ENCODE measurements around the gene EFCAB8.
"Not testable (repeated sequence)": the region's sequence is repeated elsewhere in the genome, so short reads cannot be mapped to it uniquely, and the experiment has no call there.

EFCAB8 gene

GRCh38 chr20:32957459-32957858 is 98.7 kb downstream of the EFCAB8 start:
- DNase-seq (ENCODE audit: low read depth), result no peak

GRCh38 chr20:32958574-32958973 is 99.9 kb downstream of the EFCAB8 start:
- DNase-seq (ENCODE audit: low read depth), result no peak

GRCh38 chr20:32959351-32960221 is 100.9 kb downstream of the EFCAB8 start:
- no peak for DNase-seq (ENCODE audit: low read depth)

DNA sequence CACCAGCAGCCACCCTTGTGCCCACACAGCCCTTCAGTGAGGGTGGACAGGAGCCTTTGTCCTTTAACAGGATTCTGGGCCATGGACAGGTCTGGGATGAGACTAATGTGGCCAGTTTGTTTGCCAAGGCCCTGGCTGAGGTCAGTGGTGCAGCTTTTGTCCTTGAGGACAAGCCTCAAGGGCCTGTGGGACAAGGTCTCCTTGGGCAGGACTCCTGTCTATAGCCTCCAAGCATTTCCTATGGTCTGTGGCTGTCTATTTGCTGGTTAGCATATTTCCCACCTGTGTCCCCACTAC is 101.4 kb downstream of the EFCAB8 start:
- DNase-seq (ENCODE audit: low read depth), result no peak

DNA sequence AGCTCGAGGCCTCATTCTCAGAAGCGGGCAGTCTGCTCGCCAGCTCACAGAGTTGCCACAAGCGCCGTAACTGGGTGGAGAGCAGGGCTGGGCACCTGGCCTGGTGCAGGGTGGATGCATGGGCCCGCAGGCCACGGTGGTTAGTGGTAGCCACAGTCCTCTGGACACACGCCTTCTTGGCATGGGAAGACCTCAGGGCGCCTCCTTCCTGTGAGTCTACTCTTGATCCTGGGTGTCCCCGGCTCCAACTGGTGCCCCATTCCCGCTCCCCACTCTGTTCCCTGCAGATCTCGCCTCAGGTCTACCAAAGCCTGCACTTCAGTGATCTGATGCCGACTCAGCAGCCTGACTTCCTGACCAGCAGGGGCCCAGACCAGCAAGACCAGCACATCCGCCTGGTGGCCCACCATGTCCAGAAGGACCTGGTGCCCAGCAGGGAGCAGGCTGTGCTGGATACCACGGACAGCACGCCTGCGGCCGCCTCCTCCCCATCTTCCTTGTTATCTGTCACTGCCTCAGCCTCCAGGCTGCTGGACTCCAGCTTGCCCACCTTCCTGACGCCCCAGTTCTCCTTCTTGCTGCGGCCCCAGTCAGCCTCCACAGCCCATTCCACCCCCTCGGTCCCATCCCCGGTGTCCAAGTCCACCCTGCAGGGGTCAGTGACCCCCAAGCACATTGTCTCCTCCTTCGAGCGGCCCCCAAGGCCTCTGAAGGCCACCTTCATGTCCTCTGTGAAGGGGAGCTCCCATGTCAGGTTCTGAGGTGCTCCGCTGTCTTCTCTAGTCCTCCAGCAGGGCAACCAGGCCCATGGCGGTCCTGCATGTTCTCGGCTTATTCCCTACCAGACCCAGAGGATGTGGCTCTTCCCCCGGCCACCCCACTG is 102.4 kb downstream of the EFCAB8 start:
- DNase-seq (ENCODE audit: low read depth), result no peak

DNA sequence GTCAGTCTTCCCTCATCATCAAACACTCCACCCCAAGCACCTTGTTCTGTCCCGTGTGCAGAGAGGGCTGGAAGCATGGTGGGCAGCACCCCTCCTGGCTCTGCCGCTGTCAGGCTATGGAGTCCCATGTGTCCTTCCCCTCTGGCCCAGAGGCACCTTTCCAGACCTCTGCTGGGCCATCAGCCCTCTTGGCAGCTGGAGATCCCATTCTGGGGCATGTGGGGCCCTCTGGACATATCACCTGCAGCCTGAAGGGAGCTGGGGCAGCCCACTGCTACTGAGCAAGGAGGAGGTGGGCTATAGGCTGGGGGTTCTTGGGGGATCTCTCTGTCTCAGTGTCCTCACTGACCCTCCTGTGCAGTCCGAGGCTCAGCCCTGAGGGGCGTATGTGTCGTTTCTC is 103.3 kb downstream of the EFCAB8 start:
- DNase-seq (ENCODE audit: low read depth), result no peak

- not testable (repeated sequence) for DNase-seq (ENCODE audit: low read depth)
Measured at GRCh38 chr20:32962646-32963045, 103.9 kb downstream of the EFCAB8 start.

DNA sequence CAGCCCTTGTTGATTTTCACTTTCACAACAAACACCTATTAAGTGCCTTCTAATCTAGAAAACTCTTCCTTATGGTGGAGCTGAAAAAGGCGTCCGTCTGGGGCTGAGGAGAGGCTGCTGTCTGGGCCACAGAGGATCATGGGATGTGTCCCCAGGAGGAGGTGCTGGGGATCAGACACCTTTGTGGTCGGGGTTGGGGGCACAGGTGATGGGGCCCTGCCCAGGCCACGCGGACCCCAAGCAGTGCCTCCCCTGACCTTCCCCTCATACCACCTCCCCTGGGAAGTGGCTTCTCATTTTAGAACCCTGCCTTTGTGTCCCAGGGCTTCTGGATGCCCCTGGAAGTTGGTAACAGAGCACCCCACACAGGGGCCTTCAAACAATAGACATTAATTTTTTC is 104.5 kb downstream of the EFCAB8 start:
- no peak for DNase-seq (ENCODE audit: low read depth)

GRCh38 chr20:32964575-32964974 is 105.9 kb downstream of the EFCAB8 start:
- no peak for DNase-seq (ENCODE audit: low read depth)

DNA sequence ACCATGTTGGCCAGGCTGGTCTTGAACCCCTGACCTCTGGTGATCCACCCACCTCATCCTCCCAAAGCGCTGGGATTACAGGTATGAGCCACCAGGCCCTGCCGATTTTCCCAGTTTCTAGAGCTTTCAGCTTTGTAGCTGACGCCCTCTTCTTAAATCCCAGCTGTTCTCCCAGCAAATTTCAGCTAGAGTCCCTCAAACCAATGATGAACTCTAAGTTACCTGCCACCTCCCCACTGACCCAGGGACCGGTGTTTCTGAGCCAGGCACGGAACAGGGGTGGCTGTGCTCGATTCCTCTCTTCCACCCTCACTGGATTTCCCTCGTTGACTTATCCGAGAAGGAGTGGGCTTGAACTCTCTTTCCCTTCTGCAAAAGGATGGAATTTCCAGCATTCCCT is 106.4 kb downstream of the EFCAB8 start:
- no peak for DNase-seq (ENCODE audit: low read depth)

DNA sequence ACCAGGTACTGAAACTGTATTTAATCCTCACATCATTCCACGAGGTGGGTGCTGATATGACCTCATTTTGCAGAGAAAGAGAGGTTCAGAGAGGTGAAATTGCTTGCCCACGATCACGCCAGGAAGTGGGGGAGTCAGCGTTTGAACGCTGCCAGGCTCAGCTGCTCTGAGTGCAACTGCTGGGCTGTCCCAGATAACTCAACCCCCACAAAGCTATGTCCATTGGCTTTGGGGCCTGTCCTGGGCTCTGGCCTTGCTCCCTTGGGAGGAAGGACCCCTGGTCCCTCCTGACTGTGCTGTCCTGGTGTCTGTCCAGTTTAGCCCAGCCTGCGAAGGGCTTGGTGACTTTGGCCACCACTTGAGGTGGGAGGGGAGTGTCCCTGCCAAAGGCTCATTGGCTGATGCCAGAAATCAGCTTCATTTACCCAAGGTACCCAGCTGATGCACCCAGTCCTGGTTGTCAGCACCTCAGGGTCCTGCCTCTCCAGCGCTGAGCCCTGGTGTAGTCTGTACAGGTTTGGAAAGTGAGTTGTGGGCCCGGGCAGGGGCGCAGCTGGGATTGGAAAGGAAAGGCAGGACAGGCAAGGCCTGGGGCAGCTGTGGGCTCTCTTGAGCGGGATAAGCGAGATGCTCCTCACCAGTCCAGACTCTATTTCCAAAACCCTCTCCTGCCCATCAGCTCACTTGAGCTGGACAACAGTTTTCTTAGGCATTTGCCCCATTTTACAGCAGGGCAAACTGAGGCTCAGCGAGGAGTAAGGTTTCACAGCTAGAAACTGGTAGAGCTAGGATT is 107.1 kb downstream of the EFCAB8 start:
- no peak for DNase-seq (ENCODE audit: low read depth)

DNA sequence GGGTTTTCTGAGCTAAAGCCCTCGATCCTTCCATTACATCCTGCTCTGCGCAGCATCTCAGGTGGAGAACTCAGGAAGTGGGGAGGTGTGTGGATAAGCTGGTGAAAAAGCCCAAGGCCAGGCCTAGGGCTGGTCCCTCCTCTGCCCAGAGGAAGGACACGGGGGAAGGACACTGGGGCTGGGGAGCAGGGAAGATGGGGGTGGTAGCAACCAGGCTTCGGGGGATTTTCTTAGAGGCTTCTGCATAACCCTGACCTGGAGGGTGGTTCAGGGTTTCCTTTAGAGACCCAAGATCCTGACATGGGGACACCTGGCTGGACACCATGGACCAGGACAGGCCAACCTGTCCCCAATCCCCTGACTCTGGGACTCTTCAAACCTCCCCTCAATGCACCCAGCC is 107.7 kb downstream of the EFCAB8 start:
- no peak for DNase-seq (ENCODE audit: low read depth)

- DNase-seq (ENCODE audit: low read depth), result no peak
Measured at GRCh38 chr20:32966881-32967781, 108.4 kb downstream of the EFCAB8 start.

DNA sequence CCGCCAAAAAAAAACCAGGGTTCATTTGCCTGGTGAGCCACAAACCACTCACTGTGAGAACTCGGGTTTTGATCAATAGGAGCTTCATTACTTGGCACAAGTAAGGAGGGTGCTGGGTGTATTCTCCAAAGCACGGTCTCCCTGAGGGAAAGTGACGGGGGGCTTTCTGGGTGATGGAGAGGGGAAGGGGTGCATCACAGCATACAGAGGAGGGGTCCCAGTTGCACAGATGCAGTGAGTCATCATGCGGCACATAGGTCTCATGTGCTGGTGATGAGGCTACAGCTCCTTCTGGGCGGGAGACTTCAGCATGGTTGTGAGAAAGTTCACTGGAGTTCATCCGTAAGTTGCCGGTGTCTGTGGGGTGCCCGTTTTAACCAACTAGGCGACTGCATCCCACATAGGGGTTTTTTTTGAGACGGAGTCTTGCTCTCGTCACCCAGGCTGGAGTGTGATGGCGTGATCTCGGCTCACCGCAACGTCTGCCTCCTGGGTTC is 109.3 kb downstream of the EFCAB8 start:
- DNase-seq (ENCODE audit: low read depth), result no peak

DNA sequence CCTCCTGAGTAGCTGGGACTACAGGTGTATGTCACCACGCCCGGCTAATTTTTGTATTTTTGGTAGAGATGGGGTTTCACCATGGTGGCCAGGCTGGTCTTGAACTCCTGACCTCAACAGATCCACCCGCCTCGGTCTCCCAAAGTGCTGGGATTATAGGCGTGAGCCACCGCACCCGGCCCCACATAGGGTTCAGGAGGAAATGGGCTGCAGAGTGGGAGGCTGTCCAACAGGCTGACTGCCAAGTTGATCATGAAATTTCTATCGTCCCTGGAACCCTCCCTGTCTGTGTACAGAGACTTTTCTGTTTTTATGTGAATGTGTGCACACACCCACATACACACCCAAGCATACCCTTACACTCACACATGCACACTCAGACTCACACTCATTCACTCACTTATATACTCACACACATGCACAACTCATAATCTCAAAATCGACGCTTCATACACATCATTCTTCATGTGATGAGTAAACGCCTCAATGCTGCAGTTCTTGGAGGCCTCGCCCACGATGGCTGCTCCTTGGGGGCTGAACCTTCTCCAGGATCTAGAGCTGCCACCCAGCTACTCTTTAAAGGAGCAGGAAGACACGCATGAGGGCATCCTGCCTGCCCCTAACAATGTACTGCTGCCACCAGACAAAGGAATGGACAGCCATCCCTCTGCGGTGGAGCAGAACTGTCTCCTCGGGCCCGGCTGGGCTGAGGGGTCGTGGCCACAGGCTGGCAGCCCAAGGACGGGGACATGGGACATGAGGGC is 109.9 kb downstream of the EFCAB8 start:
- no peak for DNase-seq (ENCODE audit: low read depth)

DNA sequence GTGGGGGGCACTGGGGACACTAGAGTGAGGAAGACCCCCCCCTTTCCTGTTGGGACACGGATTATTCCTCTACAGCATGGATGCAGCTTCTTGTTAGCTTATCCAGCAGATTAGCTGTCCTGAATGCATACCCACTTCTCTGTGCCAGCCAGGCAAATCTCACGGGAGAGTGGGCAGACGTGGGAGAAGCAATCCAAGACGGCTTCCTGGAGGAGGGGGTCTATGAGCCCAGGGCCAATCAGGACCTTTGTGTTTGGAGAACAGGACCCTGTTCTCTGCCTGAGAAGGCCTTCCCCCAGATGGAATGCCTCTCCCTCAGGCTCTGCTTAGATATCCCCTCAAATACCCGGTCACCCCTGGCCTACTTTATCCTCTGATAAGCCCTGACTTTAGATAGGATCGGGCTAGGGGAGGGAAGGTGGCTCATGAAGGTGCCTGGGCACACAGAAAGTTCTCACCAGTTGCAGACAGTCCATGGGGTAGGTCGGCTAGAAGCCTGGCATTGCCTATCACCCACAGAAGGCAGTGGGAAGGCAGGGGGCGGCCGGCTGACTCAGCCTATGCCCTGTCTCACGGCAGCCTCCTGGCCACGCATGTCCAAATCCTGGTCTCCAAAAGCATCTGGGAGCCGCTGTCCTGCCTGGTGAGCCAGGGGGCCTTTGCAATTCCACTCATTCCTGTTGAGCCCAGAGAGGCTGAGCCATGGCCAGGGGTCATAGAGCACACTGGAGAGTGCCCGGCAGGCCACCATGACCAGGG is 110.8 kb downstream of the EFCAB8 start:
- DNase-seq (ENCODE audit: low read depth), result no peak

DNA sequence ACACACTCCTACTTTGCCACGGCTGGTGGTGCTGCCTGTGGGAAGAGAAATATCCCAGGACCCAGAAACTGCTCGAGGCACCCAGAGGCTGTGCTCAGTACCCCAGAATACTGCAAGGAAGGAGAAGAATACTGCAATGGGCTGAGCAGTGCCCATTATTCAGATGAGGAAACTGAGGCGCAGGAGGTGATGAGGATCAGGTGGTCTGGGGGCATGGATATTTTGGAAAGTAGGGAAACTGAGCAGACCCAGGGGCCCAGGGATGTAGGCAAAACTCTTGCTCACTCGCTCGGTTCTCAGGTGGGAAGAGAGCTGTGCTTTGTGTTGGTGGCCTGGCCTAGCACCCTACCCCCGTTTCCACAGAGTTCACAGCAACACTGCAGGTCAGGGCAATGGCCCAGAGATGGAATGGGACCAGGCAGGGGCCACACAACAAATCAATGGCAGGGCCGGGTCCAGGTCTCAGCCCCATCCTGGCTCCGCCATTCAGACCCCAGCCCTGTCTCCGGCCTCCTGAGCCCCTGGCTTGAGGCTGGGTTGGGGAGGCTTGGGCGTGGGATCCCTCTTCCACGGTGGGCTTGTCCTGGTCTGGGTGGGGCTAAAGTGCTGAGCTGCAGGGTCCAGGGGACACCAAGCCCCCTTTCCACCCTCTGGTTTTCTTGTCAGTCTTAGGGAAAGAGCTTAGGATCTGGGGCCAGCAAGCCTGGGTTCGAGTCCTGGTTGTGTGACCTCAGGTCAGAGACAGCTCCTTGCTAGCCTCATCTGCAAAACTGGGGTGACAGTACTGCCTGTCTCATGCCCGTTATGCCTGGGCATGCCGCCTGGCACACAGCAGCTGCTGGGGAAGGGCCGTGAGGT is 111.6 kb downstream of the EFCAB8 start:
- no peak for DNase-seq (ENCODE audit: low read depth)

- DNase-seq (ENCODE audit: low read depth), result no peak
Measured at GRCh38 chr20:32970973-32971300, 112.2 kb downstream of the EFCAB8 start.

- no peak for DNase-seq (ENCODE audit: low read depth)
Measured at GRCh38 chr20:32971703-32972161, 113.0 kb downstream of the EFCAB8 start.
